ENCODE results near the gene PTGR3. TPM values are rescaled to one million over a fixed set of nuclear protein-coding genes. Genes with fewer than 3 reads are reported as not detected.
A peak's percentile ranks its signal among the peaks of the same experiment; 100 is the strongest.

Gene PTGR3
- total and polyA plus RNA-seq, 4 donors: 10.1 to 22.2 (median 21.4) TPM

- Histone ChIP-seq H3K4me3 (peak overlapping the region; percentile 6), H3K27ac (ENCODE audit: low read depth in 1 of 2, low read length in 1 of 2) (peak overlapping the region; percentile 71 to 99), H3K9me3 (ENCODE audit: control insufficient read depth in 4 of 4, insufficient read depth in 3 of 4, low read length in 3 of 4) (no peaks in the 10 kb centered on the region), H3K4me1 (ENCODE audit: control insufficient read depth in 5 of 5, insufficient read depth in 5 of 5, low read length in 5 of 5) (peaks cover 11 to 50% (median 18%) of the 10 kb centered on the region in 5 donors), H3K9ac (ENCODE audit: insufficient read depth in 1 of 2, low read length in 2 of 2) (peak overlapping the region in 1 of 2 donors; percentile 91), H3K27me3 (ENCODE audit: control insufficient read depth in 3 of 3, insufficient read depth in 3 of 3, low read length in 2 of 3) (peaks cover 0 to 3% (median 0%) of the 10 kb centered on the region in 3 donors), H3K36me3 (ENCODE audit: control insufficient read depth in 4 of 4, insufficient read depth in 4 of 4, low read length in 4 of 4) (peaks cover 0 to 9% (median 3%) of the 10 kb centered on the region in 4 donors)
- ATAC-seq (ENCODE audit: insufficient read depth, low FRiP score) (no peak), DNase-seq (peak in 1 of 3 donors; percentile 53)
- WGBS, 2 donors: 68 to 81% methylated on average over 14 of the region's 14 CpGs
- TF ChIP-seq CTCF (IDR thresholded peaks at IDR 0.05; ENCODE audit: control extremely low read depth, extremely low read depth): no peak
Observed at GRCh38 chr18:75206452-75207309, 2.3 kb downstream of the PTGR3 start.

- Histone ChIP-seq H3K36me3 (ENCODE audit: control insufficient read depth in 4 of 4, insufficient read depth in 4 of 4, low read length in 4 of 4) (peaks cover 0 to 17% (median 7%) of the 10 kb centered on the region in 4 donors), H3K9me3 (ENCODE audit: control insufficient read depth in 4 of 4, insufficient read depth in 3 of 4, low read length in 3 of 4) (no peaks in the 10 kb centered on the region), H3K9ac (ENCODE audit: insufficient read depth in 1 of 2, low read length in 2 of 2) (peak overlapping the region; percentile 56 to 91), H3K4me1 (ENCODE audit: control insufficient read depth in 5 of 5, insufficient read depth in 5 of 5, low read length in 5 of 5) (peaks cover 11 to 61% (median 18%) of the 10 kb centered on the region in 5 donors), H3K27ac (ENCODE audit: low read depth in 1 of 2, low read length in 1 of 2) (no peak overlapping the region), H3K4me3 (no peak overlapping the region), H3K27me3 (ENCODE audit: control insufficient read depth in 3 of 3, insufficient read depth in 3 of 3, low read length in 2 of 3) (peaks cover 0 to 3% (median 0%) of the 10 kb centered on the region in 3 donors)
- no peak for ATAC-seq (ENCODE audit: insufficient read depth, low FRiP score)
- no peak for TF ChIP-seq CTCF (IDR thresholded peaks at IDR 0.05; ENCODE audit: control extremely low read depth, extremely low read depth)
- DNase-seq: peak; percentile 81 to 95 (median 91)
- WGBS, 2 donors: 47 to 67% methylated on average over 16 of the region's 16 CpGs
Observed at GRCh38 chr18:75205514-75206132, 3.3 kb downstream of the PTGR3 start.

GRCh38 chr18:75204732-75205513, 4.0 kb downstream of the PTGR3 start:
- Histone ChIP-seq H3K9ac (ENCODE audit: insufficient read depth in 1 of 2, low read length in 2 of 2) (peak overlapping the region; percentile 56 to 91), H3K27ac (ENCODE audit: low read depth in 1 of 2, low read length in 1 of 2) (peak overlapping the region; percentile 18 to 38), H3K4me1 (ENCODE audit: control insufficient read depth in 5 of 5, insufficient read depth in 5 of 5, low read length in 5 of 5) (peaks cover 7 to 56% (median 22%) of the 10 kb centered on the region in 5 donors)

More at GRCh38 chr18:75204732-75205513, 4.0 kb downstream of the PTGR3 start:
- Histone ChIP-seq H3K4me3 (peak overlapping the region; percentile 28), H3K36me3 (ENCODE audit: control insufficient read depth in 4 of 4, insufficient read depth in 4 of 4, low read length in 4 of 4) (peaks cover 5 to 22% (median 13%) of the 10 kb centered on the region in 4 donors), H3K27me3 (ENCODE audit: control insufficient read depth in 3 of 3, insufficient read depth in 3 of 3, low read length in 2 of 3) (peaks cover 0 to 3% (median 0%) of the 10 kb centered on the region in 3 donors), H3K9me3 (ENCODE audit: control insufficient read depth in 4 of 4, insufficient read depth in 3 of 4, low read length in 3 of 4) (no peaks in the 10 kb centered on the region)
- TF ChIP-seq CTCF (IDR thresholded peaks at IDR 0.05; ENCODE audit: control extremely low read depth, extremely low read depth): no peak
- DNase-seq (peak; percentile 46 to 52 (median 46)), ATAC-seq (ENCODE audit: insufficient read depth, low FRiP score) (no peak)
- WGBS, 2 donors: 15 to 27% methylated on average over 51 to 75 of the region's 75 CpGs

Data from lung (tissue), 12 donors.